Lung (tissue), 12 donors: Measurements from ENCODE around the gene ERLEC1. TPM values are rescaled to one million over a fixed set of nuclear protein-coding genes. Genes with fewer than 3 reads are reported as not detected.

ENCODE experiments used
- ATAC-seq: fragments of 200-7000 bp; cut with Tn5 transposase; one replicate; pipeline ENCODE4 v1.9.1; 2020; ENCODE audit warnings: moderate number of reproducible peaks; ENCODE audit not compliant: insufficient read depth, low FRiP score
- DNase-seq, 3 donors: peaks; one replicate each; pipeline ENCODE4 v3.0.0-alpha.2; 2013 to 2017
- H3K27ac ChIP-seq, 2 donors: one replicate each; pipeline ENCODE4 v1.5.1; 2013; ENCODE audit warnings: mild to moderate bottlenecking in 2 of 2, moderate library complexity in 2 of 2, control low read depth in 1 of 2, inconsistent platforms in 1 of 2, low read depth in 1 of 2, low read length in 1 of 2
- H3K27me3 ChIP-seq, 3 donors: one replicate each; pipeline ENCODE4 v1.5.1; 2013; ENCODE audit warnings: low read length in 2 of 3; ENCODE audit not compliant: control insufficient read depth in 3 of 3, insufficient read depth in 3 of 3
- H3K36me3 ChIP-seq, 4 donors: one replicate each; pipeline ENCODE4 v1.5.1; 2013; ENCODE audit warnings: low read length in 4 of 4, mild to moderate bottlenecking in 1 of 4, moderate library complexity in 1 of 4; ENCODE audit not compliant: control insufficient read depth in 4 of 4, insufficient read depth in 4 of 4
- H3K4me1 ChIP-seq, 5 donors: one replicate each; pipeline ENCODE4 v1.5.1; 2013; ENCODE audit warnings: low read length in 5 of 5, mild to moderate bottlenecking in 2 of 5, moderate library complexity in 1 of 5; ENCODE audit not compliant: control insufficient read depth in 5 of 5, insufficient read depth in 5 of 5
- H3K4me3 ChIP-seq: one replicate; pipeline ENCODE4 v1.5.1; 2013; ENCODE audit warnings: mild to moderate bottlenecking, control low read depth, moderate library complexity
- H3K9ac ChIP-seq, 2 donors: one replicate each; pipeline ENCODE4 v1.5.1; 2013; ENCODE audit warnings: low read length in 2 of 2, control low read depth in 1 of 2; ENCODE audit not compliant: insufficient read depth in 1 of 2
- H3K9me3 ChIP-seq, 4 donors: one replicate each; pipeline ENCODE4 v1.5.1; 2013; ENCODE audit warnings: low read length in 3 of 4, mild to moderate bottlenecking in 1 of 4, moderate library complexity in 1 of 4; ENCODE audit not compliant: control insufficient read depth in 4 of 4, insufficient read depth in 3 of 4
- WGBS, 2 donors: extraction: QIAGEN DNeasy Blood & Tissue Kit; methylation state at CpG; one replicate each; pipeline ENCODE4 v1.1.7; 2013; 5-methylcytosine and 5-hydroxymethylcytosine counted together
- polyA plus RNA-seq, 2 donors: library from polyadenylated mRNA; stranded (reverse); fragments of 200-250 nt; gene quantifications; one replicate each; pipeline ENCODE4 v1.2.1, GENCODE V29; 2013
- total RNA-seq, 2 donors: library from RNA; depleted of rRNA in 1 of 2; stranded (reverse); fragments of >200 nt in 1 of 2; gene quantifications; one replicate each; pipeline ENCODE4 v1.2.1, GENCODE V29; 2014 to 2021
- TF ChIP-seq, protein P1 (sequence below): IDR thresholded peaks from 2 replicates; pipeline ENCODE4 v1.5.1; 2012; ENCODE audit warnings: mild to moderate bottlenecking; ENCODE audit errors: control extremely low read depth, extremely low read depth
- donor health status: control.
- donor health status: control.
- donor health status: Bipolar disorder and iron deficiency.
- donor health status: healthy.
- donor health status: DM: yes; HTN: yes; CAD: no.

The ERLEC1 gene
- total and polyA plus RNA-seq, 4 donors, result 39.8 to 64.7 (median 56.3) TPM

DNA sequence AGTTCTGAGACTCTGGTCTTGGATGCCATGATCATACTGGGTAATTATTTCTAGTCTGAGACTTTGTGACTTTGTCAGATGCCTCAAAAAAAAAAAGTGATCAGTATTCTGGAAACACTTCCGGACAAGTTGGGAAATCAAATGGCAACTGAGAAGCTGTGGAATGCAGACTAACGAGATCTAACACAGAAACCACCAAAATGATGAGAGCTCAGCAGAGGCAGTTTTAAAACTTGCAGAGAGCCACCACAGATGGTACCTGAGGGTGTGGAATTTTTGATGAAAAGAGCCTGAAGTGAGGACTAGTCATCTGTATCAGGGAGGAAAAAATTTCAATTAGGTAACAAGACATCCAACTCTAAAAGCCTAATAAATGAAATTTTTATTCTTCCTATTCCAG lies 78.4 kb downstream of the ERLEC1 start:
- ATAC-seq (no peak), DNase-seq (no peak)
- Histone ChIP-seq H3K4me3 (no peak overlapping the region), H3K9ac (no peak overlapping the region), H3K27ac (no peak overlapping the region), H3K4me1 (peaks cover 0 to under 1% (median 0%) of the 10 kb centered on the region in 5 donors), H3K36me3 (peaks cover 10 to 34% (median 17%) of the 10 kb centered on the region in 4 donors), H3K27me3 (no peaks in the 10 kb centered on the region), H3K9me3 (no peaks in the 10 kb centered on the region)
- TF ChIP-seq, protein P1, sequence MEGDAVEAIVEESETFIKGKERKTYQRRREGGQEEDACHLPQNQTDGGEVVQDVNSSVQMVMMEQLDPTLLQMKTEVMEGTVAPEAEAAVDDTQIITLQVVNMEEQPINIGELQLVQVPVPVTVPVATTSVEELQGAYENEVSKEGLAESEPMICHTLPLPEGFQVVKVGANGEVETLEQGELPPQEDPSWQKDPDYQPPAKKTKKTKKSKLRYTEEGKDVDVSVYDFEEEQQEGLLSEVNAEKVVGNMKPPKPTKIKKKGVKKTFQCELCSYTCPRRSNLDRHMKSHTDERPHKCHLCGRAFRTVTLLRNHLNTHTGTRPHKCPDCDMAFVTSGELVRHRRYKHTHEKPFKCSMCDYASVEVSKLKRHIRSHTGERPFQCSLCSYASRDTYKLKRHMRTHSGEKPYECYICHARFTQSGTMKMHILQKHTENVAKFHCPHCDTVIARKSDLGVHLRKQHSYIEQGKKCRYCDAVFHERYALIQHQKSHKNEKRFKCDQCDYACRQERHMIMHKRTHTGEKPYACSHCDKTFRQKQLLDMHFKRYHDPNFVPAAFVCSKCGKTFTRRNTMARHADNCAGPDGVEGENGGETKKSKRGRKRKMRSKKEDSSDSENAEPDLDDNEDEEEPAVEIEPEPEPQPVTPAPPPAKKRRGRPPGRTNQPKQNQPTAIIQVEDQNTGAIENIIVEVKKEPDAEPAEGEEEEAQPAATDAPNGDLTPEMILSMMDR, result no peak
- 72 to 86% methylated on average over 2 of the region's 2 CpGs for WGBS, 2 donors

DNA sequence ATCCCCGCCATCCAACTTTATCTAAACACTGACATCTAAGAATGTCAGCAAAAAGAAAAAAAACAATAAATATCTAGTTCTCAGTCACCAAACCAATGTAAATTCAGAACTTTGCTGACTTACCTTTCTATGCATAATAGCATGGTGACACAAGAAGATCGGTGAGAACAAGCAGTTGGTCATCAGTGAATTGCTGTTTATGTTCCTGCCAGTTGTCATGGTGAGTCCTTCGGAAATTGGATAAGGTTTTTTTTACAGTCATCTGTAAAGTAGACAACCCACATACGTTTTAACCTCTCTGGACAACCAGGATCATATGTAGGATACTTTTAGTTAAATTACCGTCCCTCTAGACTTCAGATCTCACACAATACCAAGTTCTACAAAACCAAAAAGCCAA lies 79.1 kb downstream of the ERLEC1 start:
- peaks cover 10 to 34% (median 18%) of the 10 kb centered on the region in 4 donors for H3K36me3 ChIP-seq
- ATAC-seq, result no peak
- H3K27ac ChIP-seq, result no peak overlapping the region
- DNase-seq, result no peak
- H3K4me3 ChIP-seq, result no peak overlapping the region
- H3K9me3 ChIP-seq, result no peaks in the 10 kb centered on the region
- no peaks in the 10 kb centered on the region for H3K27me3 ChIP-seq
- 93 to 94% methylated on average over 5 of the region's 5 CpGs for WGBS, 2 donors
- TF ChIP-seq, protein P1, result no peak
- H3K4me1 ChIP-seq, result no peaks in the 10 kb centered on the region
- H3K9ac ChIP-seq, result no peak overlapping the region

DNA sequence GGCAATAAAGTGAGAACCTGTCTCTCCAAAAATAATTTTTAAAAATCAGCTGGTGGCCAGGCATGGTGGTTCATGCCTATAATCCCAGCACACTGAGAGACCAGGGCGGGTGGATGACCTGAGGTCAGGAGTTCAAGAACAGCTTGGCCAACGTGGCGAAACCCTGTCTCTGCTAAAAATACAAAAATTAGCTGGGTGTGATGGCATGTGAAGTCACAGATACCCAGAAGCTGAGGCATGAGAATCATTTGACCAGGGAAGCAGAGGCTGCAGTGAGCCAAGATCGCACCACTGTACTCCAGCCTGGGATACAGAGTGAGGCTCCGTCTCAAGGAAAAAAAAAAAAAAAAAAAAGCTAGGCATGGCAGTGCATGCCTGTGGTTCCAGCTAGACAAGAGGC lies 80.3 kb downstream of the ERLEC1 start:
- peaks cover 10 to 34% (median 18%) of the 10 kb centered on the region in 4 donors for H3K36me3 ChIP-seq
- H3K27ac ChIP-seq, result no peak overlapping the region
- no peak for DNase-seq
- no peaks in the 10 kb centered on the region for H3K9me3 ChIP-seq
- no peaks in the 10 kb centered on the region for H3K27me3 ChIP-seq
- 91 to 96% methylated on average over 5 of the region's 5 CpGs for WGBS, 2 donors
- no peak overlapping the region for H3K9ac ChIP-seq
- H3K4me3 ChIP-seq, result no peak overlapping the region
- no peaks in the 10 kb centered on the region for H3K4me1 ChIP-seq
- ATAC-seq, result no peak
- TF ChIP-seq, protein P1, result no peak

DNA sequence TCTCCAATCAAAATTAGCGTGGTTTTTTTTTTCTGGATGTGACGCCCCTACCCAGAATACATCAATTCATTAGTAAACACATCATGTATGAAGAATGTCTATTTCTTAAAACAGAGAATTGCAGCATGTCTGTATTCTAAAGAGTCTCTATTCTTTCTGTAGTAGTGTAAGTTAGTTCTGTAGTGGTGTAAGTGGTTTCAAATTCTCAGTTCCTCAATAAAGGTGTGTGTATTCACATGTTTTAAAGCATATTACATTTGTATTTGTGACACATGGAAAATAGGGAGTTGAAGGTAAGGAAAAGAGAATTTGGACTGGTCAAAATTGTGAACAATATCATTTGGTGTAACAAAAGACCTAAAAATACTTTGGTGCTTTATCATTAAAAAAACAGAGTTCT lies 80.9 kb downstream of the ERLEC1 start:
- no peak overlapping the region for H3K27ac ChIP-seq
- TF ChIP-seq, protein P1, result no peak
- H3K4me3 ChIP-seq, result no peak overlapping the region
- DNase-seq (no peak), ATAC-seq (no peak)
- H3K36me3 ChIP-seq, result peaks cover 10 to 34% (median 20%) of the 10 kb centered on the region in 4 donors
- no peaks in the 10 kb centered on the region for H3K27me3 ChIP-seq
- 96 to 98% methylated on average over 2 of the region's 2 CpGs for WGBS, 2 donors
- no peaks in the 10 kb centered on the region for H3K9me3 ChIP-seq
- no peaks in the 10 kb centered on the region for H3K4me1 ChIP-seq
- no peak overlapping the region for H3K9ac ChIP-seq
